ENCODE data around the gene ASRGL1.

Gene ASRGL1

GRCh38 chr11:62390722-62391121 is 53.5 kb downstream of the ASRGL1 start:
- H3K27ac ChIP-seq, result no peak overlapping the region
- TF ChIP-seq ZFX (IDR thresholded peaks at IDR 0.05; ENCODE audit: borderline replicate concordance) (no peak), CTCF (IDR thresholded peaks at IDR 0.05) (no peak)

DNA sequence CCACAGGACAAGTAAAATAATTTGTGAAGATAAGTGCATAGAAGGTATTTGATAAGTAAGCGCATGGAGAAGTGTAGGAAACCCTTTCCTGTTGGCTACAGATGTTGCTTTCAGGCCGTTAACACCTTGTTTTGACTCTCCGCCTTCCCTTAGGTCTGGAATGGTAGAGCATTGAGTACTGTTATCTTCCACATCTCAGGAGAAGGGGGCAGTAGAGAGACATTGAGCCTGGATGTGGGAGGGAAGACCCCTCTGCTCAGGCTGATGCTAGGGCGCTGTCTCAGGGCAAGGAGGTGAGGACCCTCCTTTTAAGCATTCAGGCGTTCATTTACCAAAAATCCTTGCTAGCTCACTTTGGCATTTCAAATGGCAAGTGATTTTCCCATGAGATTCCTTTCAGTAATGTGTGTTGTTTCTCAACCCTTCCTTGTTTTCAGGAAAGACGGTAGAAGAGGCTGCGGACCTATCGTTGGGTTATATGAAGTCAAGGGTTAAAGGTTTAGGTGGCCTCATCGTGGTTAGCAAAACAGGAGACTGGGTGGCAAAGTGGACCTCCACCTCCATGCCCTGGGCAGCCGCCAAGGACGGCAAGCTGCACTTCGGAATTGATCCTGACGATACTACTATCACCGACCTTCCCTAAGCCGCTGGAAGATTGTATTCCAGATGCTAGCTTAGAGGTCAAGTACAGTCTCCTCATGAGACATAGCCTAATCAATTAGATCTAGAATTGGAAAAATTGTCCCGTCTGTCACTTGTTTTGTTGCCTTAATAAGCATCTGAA is 54.6 kb downstream of the ASRGL1 start:
- TF ChIP-seq CTCF (IDR thresholded peaks at IDR 0.05), result peak; percentile 21; the same call in 1 of the 2 replicates
- TF ChIP-seq ZFX (IDR thresholded peaks at IDR 0.05; ENCODE audit: borderline replicate concordance), result no peak
- H3K27ac ChIP-seq, result no peak overlapping the region

GRCh38 chr11:62392506-62392905 is 55.3 kb downstream of the ASRGL1 start:
- TF ChIP-seq ZFX (IDR thresholded peaks at IDR 0.05; ENCODE audit: borderline replicate concordance) (no peak), CTCF (IDR thresholded peaks at IDR 0.05) (no peak)
- no peak overlapping the region for H3K27ac ChIP-seq

DNA sequence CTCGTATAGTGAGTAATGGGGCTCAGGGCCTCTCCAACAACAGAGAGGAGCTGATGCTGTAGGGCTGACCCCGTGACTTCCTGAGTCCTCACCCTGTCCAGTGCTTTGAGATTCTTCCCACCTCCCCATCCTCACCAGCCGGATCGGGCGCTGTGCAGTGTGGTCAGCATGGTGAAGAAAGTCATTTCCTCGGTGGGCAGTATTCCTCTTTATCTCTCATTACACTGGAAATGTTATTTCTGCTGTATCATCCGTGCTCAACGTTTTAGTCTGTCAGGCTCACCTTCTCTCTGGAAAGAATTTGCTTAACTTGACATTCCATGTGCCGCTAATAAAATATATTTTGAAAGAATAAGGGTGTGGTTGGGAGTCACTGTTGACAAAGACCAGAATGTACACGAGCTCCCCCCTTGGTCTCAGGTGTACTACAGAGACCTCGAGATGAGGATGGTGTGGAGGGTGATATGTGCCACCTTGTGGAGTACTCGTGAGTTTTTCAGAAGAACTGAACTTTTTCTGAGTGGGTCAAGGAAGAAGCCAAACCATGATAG is 55.9 kb downstream of the ASRGL1 start:
- H3K27ac ChIP-seq, result no peak overlapping the region
- TF ChIP-seq CTCF (IDR thresholded peaks at IDR 0.05), result peak; percentile 51
- no peak for TF ChIP-seq ZFX (IDR thresholded peaks at IDR 0.05; ENCODE audit: borderline replicate concordance)

DNA sequence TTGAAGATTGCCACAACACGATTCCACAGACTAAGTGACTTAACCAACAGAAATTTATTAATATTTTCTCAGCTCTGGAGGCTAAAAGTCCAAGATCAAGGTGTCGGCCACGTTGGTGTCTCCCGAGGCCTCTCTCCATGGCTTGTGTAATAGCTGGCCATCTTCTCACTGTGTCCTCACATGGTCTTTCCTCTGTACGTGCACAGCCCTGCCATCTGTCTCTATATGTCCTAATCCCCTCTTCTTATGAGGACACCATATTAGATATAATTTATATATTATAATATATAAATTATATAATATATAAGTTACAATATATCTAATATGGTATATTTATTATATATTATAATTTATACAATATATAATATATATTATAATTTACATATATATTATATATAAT is 56.5 kb downstream of the ASRGL1 start:
- H3K27ac ChIP-seq, result no peak overlapping the region
- no peak for TF ChIP-seq ZFX (IDR thresholded peaks at IDR 0.05; ENCODE audit: borderline replicate concordance)
- TF ChIP-seq CTCF (IDR thresholded peaks at IDR 0.05), result no peak

DNA sequence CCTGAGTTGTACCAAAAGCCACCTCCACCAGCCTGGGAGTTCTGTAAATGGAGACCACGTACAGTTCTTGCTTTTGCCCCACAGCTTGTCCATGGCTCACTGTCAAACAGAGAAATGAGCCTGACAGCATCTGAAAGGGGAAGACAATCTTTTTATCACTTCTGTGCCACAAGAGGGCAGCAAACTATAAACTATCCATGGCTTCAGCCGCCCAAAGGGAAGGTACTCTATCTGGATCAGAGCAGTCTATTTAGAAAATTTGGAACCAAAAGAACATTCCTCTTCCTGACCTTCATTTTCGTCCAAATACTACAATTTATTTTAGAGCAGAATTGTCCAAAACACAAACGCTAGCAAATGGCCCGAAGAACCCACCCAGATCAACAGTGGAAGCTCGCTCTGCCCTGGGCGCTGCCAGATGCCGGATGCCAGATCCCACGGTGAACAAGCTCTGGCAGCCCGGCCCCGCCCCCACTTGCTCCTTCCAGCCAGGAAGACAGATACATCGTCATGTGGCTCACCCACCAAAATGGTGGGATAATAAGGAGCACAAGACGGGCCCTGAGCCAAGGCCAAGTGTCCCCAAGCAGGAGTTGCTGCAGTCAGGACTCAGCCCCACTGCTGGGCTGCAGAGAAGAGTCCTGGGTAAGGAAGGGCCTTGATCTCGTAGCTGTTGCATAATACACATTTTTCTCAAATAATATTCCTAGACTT is 57.7 kb downstream of the ASRGL1 start:
- H3K27ac ChIP-seq, result no peak overlapping the region
- TF ChIP-seq ZFX (IDR thresholded peaks at IDR 0.05; ENCODE audit: borderline replicate concordance), result no peak
- TF ChIP-seq CTCF (IDR thresholded peaks at IDR 0.05), result peak; percentile 78

All from 22Rv1 (cell line).